Karpas-422 (cell line): Measurements from ENCODE around the gene RARA. TPM values are rescaled to one million over a fixed set of nuclear protein-coding genes. Genes with fewer than 3 reads are reported as not detected.

ENCODE experiments used
- DNase-seq: peaks from one replicate; pipeline ENCODE4 v3.0.0-alpha.2; 2015
- H2AFZ ChIP-seq: fragments of 200-600 bp; sonication (generic); 2 replicates; pipeline ENCODE4 v1.6.1; 2014; ENCODE audit warnings: antibody characterized with exemption, low read length, mixed read lengths
- H3K27ac ChIP-seq: fragments of 200-600 bp; sonication (generic); 2 replicates; pipeline ENCODE4 v1.5.1; 2014; ENCODE audit warnings: mild to moderate bottlenecking, low read length, moderate library complexity
- H3K27me3 ChIP-seq: fragments of 200-600 bp; sonication (generic); 2 replicates; pipeline ENCODE4 v1.6.1; 2014; ENCODE audit warnings: low read length, mixed read lengths
- H3K36me3 ChIP-seq: fragments of 200-600 bp; sonication (generic); 2 replicates; pipeline ENCODE4 v1.6.1; 2014; ENCODE audit warnings: low read length, mixed read lengths; ENCODE audit not compliant: insufficient read depth
- H3K4me1 ChIP-seq: fragments of 200-600 bp; sonication (generic); 2 replicates; pipeline ENCODE4 v1.6.1; 2014; ENCODE audit warnings: mild to moderate bottlenecking, low read length, mixed read lengths
- H3K4me2 ChIP-seq: fragments of 200-600 bp; sonication (generic); 2 replicates; pipeline ENCODE4 v1.6.1; 2014; ENCODE audit warnings: low read length, low read depth, mild to moderate bottlenecking; ENCODE audit not compliant: poor library complexity, severe bottlenecking
- H3K4me3 ChIP-seq: fragments of 200-600 bp; sonication (generic); 2 replicates; pipeline ENCODE4 v1.5.1; 2014; ENCODE audit warnings: mild to moderate bottlenecking, antibody characterized with exemption, low read length, mixed read lengths
- H3K79me2 ChIP-seq: fragments of 200-600 bp; sonication (generic); 2 replicates; pipeline ENCODE4 v1.6.1; 2014; ENCODE audit warnings: mild to moderate bottlenecking, low read length, mixed read lengths
- H3K9ac ChIP-seq: fragments of 200-600 bp; sonication (generic); 2 replicates; pipeline ENCODE4 v1.6.0; 2014; ENCODE audit warnings: low read length
- H3K9me2 ChIP-seq: fragments of 200-600 bp; sonication (generic), shearing (Covaris generic); replicated peaks from 2 replicates; pipeline ENCODE4 v1.6.0; 2014; ENCODE audit warnings: mild to moderate bottlenecking, low read length, moderate library complexity; ENCODE audit not compliant: insufficient read depth
- H3K9me3 ChIP-seq: fragments of 300-700, 200-600 bp; sonication (generic); 2 replicates; pipeline ENCODE4 v1.6.1; 2014; ENCODE audit warnings: low read length, mixed read lengths
- H4K20me1 ChIP-seq: fragments of 200-600 bp; sonication (generic); 2 replicates; pipeline ENCODE4 v1.6.1; 2014; ENCODE audit warnings: mild to moderate bottlenecking, antibody characterized with exemption, low read length, low read depth; ENCODE audit not compliant: insufficient read depth
- total RNA-seq: library from RNA; depleted of rRNA; stranded (reverse); fragments of >200 nt; shearing (Covaris generic); gene quantifications from 2 replicates; pipeline ENCODE4 v1.2.3, GENCODE V29; 2014; ENCODE audit warnings: low replicate concordance

Gene RARA
- total RNA-seq, 1 experiment from 2014 or later, result 21.8 TPM

DNA sequence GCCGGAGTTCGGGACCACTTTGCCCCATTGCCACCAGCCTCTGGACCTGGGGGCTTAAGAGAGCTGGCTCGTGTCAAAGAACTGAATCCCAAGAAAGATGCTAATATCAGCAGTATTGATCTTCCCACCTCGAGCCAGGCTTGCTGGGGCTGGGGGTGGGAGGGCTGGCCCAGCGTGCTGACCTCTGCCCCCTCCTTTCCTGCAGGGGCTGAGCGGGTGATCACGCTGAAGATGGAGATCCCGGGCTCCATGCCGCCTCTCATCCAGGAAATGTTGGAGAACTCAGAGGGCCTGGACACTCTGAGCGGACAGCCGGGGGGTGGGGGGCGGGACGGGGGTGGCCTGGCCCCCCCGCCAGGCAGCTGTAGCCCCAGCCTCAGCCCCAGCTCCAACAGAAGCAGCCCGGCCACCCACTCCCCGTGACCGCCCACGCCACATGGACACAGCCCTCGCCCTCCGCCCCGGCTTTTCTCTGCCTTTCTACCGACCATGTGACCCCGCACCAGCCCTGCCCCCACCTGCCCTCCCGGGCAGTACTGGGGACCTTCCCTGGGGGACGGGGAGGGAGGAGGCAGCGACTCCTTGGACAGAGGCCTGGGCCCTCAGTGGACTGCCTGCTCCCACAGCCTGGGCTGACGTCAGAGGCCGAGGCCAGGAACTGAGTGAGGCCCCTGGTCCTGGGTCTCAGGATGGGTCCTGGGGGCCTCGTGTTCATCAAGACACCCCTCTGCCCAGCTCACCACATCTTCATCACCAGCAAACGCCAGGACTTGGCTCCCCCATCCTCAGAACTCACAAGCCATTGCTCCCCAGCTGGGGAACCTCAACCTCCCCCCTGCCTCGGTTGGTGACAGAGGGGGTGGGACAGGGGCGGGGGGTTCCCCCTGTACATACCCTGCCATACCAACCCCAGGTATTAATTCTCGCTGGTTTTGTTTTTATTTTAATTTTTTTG, 47.1 kb downstream of the RARA start:
- no peak overlapping the region for H2AFZ ChIP-seq
- no peaks in the 10 kb centered on the region for H4K20me1 ChIP-seq
- no peaks in the 10 kb centered on the region for H3K9me2 ChIP-seq
- no peak overlapping the region for H3K4me3 ChIP-seq
- H3K27ac ChIP-seq, result no peak overlapping the region
- no peak for DNase-seq
- peaks cover 5% of the 10 kb centered on the region; the same call in 1 of the 2 replicates for H3K36me3 ChIP-seq
- peaks cover 17% of the 10 kb centered on the region for H3K4me1 ChIP-seq
- H3K79me2 ChIP-seq, result no peaks in the 10 kb centered on the region
- H3K4me2 ChIP-seq, result no peak overlapping the region
- H3K27me3 ChIP-seq, result no peaks in the 10 kb centered on the region
- H3K9ac ChIP-seq, result no peak overlapping the region
- H3K9me3 ChIP-seq, result no peaks in the 10 kb centered on the region

- Histone ChIP-seq H3K9me2 (no peaks in the 10 kb centered on the region), H4K20me1 (0 out of 2 replicates have a peak, but pooled peaks cover 4% of the 10 kb centered on the region), H3K9ac (no peak overlapping the region), H3K27ac (no peak overlapping the region), H3K36me3 (peaks cover 5% of the 10 kb centered on the region; the same call in 1 of the 2 replicates), H3K4me1 (peaks cover 20% of the 10 kb centered on the region), H3K4me3 (no peak overlapping the region), H3K79me2 (no peaks in the 10 kb centered on the region), H3K4me2 (no peak overlapping the region), H3K27me3 (no peaks in the 10 kb centered on the region), H3K9me3 (no peaks in the 10 kb centered on the region), H2AFZ (no peak overlapping the region)
- DNase-seq, result no peak
Measured at GRCh38 chr17:40356990-40357881, 48.3 kb downstream of the RARA start.

- no peaks in the 10 kb centered on the region for H3K27me3 ChIP-seq
- H3K4me2 ChIP-seq, result peak overlapping the region; percentile 28
- no peak overlapping the region for H3K27ac ChIP-seq
- no peaks in the 10 kb centered on the region for H3K9me3 ChIP-seq
- H2AFZ ChIP-seq, result peak overlapping the region; percentile 63; the same call in 1 of the 2 replicates
- H3K9ac ChIP-seq, result peak overlapping the region; percentile 41; the same call in 1 of the 2 replicates
- no peaks in the 10 kb centered on the region for H3K9me2 ChIP-seq
- no peak overlapping the region for H3K4me3 ChIP-seq
- peak; percentile 94 for DNase-seq
- H3K79me2 ChIP-seq, result no peaks in the 10 kb centered on the region
- H3K4me1 ChIP-seq, result peaks cover 12% of the 10 kb centered on the region
- peaks cover 5% of the 10 kb centered on the region; the same call in 1 of the 2 replicates for H3K36me3 ChIP-seq
- 0 out of 2 replicates have a peak, but pooled peaks cover 5% of the 10 kb centered on the region for H4K20me1 ChIP-seq
Measured at GRCh38 chr17:40358323-40359038, 49.5 kb downstream of the RARA start.

GRCh38 chr17:40360091-40360490, 51.1 kb downstream of the RARA start:
- H3K27ac ChIP-seq, result no peak overlapping the region
- no peak overlapping the region for H2AFZ ChIP-seq
- H3K4me1 ChIP-seq, result peaks cover 10% of the 10 kb centered on the region
- H3K9me2 ChIP-seq, result no peaks in the 10 kb centered on the region
- H4K20me1 ChIP-seq, result 0 out of 2 replicates have a peak, but pooled peaks cover 5% of the 10 kb centered on the region
- H3K79me2 ChIP-seq, result no peaks in the 10 kb centered on the region
- peaks cover 5% of the 10 kb centered on the region; the same call in 1 of the 2 replicates for H3K36me3 ChIP-seq
- no peaks in the 10 kb centered on the region for H3K9me3 ChIP-seq
- no peak overlapping the region for H3K4me2 ChIP-seq
- H3K4me3 ChIP-seq, result no peak overlapping the region
- no peak for DNase-seq
- H3K9ac ChIP-seq, result no peak overlapping the region
- no peaks in the 10 kb centered on the region for H3K27me3 ChIP-seq

GRCh38 chr17:40361063-40361924, 52.3 kb downstream of the RARA start:
- H3K4me3 ChIP-seq, result no peak overlapping the region
- H3K4me2 ChIP-seq, result no peak overlapping the region
- H4K20me1 ChIP-seq, result 0 out of 2 replicates have a peak, but pooled peaks cover 5% of the 10 kb centered on the region
- no peaks in the 10 kb centered on the region for H3K27me3 ChIP-seq
- peaks cover 10% of the 10 kb centered on the region for H3K4me1 ChIP-seq
- no peaks in the 10 kb centered on the region for H3K9me2 ChIP-seq
- no peaks in the 10 kb centered on the region for H3K36me3 ChIP-seq
- no peak for DNase-seq
- no peak overlapping the region for H3K27ac ChIP-seq
- no peaks in the 10 kb centered on the region for H3K9me3 ChIP-seq
- no peak overlapping the region for H2AFZ ChIP-seq
- H3K9ac ChIP-seq, result no peak overlapping the region
- no peaks in the 10 kb centered on the region for H3K79me2 ChIP-seq

DNA sequence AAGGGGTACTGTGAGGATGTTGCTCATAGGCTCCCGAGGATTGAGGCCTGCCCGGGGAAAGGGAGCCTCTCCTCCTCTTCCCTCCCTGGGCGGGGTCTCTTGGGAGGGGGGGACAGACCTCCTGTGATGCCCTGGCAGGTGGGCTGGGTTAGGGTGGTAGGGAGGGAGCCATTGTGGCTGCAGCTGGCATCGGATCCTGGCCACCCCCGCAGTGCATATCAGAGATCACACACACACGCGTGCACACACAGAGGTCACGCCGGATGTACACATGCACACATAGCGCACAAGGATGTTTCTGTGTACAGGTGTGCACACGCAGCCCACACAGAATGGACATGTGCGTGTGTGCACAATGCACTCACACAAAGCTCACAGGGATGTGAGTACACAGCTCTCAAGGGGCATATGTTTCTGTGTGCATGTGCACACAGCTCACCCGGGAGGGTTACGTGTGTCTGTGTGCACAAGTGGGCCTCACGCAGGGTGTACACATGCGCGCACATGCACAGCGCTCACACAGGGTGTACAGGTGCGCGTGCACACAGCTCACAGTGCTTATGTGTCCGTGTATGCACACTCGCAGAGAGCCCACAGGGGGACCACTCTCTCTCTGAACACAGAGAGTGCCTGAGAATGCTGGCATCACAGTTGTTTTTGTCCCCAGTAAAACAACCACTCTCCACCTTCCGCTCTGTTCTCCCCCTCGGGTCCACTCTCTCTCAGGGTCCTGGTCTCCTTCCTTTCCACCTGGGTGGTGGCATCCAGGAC, 53.1 kb downstream of the RARA start:
- Histone ChIP-seq H3K79me2 (no peaks in the 10 kb centered on the region), H3K4me1 (peaks cover 10% of the 10 kb centered on the region), H3K4me3 (peak overlapping the region; percentile 61; the same call in 1 of the 2 replicates), H3K27me3 (no peaks in the 10 kb centered on the region), H2AFZ (no peak overlapping the region), H3K9me2 (no peaks in the 10 kb centered on the region), H3K4me2 (peak overlapping the region; percentile 54), H4K20me1 (0 out of 2 replicates have a peak, but pooled peaks cover 5% of the 10 kb centered on the region), H3K9me3 (no peaks in the 10 kb centered on the region), H3K27ac (no peak overlapping the region), H3K9ac (peak overlapping the region; percentile 66), H3K36me3 (no peaks in the 10 kb centered on the region)
- no peak for DNase-seq
